ELR (cell line): Measurements from ENCODE around the gene EIF2AK3.
"Not testable (repeated sequence)": the region's sequence is repeated elsewhere in the genome, so short reads cannot be mapped to it uniquely, and the experiment has no call there.

ENCODE experiments used
- DNase-seq: peaks from one replicate; pipeline ENCODE4 v3.0.0-alpha.2; 2015; ENCODE audit warnings: low read depth

The EIF2AK3 gene

DNA sequence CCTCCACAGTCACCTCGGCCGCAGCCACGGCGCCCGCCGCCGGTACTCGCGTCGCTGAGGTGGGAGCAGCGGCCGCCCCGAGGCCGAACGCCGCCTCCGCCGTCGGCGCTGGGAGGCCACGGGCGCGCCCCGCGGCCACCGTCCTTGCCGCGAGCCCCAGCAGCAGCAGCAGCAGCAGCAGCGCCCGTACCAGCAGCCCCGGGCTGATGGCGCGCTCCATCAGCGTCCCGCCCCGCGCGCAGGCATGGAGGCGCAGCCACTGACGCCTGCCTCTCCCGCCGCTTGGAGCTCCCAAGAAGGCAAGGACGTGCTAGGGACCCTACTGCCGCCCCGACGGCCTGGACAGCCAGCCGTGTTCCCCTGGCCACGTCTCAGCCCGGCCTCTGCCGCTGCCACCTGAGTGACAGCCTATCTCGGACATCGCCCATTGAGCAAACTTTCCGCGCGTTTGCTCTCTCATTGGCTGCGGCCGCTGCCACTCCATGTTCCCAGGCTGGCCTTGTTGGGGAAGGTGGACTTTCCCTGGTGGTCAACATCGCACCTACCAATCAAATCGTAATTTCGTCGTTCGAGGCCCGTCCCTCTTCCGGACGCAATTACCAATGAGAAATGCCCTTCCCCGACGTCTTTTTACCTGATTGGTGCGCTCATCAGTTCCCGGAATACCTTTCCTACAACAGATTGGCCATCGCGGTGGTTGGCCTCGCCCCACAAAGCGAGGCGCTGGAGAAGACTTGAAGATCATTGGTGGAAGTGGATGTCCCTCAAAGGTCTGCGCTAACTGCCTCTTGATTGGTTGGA is at the start of gene EIF2AK3:
Gene EIF2AK3, minus strand, starts transcription at position 410 of the 801 bp plus-strand sequence. Its CDS starts 190 bp downstream, at position 220.
- peak; percentile 100 for DNase-seq

DNA sequence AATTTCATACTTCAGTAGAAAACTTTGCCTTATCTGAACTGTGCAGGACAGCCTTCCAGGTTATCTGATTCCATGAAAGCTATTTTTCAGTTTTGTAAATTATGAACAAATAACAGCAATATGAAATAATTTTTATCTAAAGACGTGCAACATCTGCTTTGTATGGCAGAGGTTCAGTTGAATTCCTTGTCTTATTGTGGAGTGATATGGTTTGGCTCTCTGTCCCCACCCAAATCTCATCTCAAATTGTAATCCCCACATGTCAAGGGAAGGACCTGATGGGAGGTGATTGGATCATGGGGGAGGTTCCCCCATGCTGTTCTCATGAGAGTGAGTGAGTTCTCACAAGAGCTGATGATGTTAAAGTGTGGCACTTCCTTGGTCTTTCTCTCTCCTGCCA is 46.1 kb upstream of the EIF2AK3 start:
- no peak for DNase-seq

DNA sequence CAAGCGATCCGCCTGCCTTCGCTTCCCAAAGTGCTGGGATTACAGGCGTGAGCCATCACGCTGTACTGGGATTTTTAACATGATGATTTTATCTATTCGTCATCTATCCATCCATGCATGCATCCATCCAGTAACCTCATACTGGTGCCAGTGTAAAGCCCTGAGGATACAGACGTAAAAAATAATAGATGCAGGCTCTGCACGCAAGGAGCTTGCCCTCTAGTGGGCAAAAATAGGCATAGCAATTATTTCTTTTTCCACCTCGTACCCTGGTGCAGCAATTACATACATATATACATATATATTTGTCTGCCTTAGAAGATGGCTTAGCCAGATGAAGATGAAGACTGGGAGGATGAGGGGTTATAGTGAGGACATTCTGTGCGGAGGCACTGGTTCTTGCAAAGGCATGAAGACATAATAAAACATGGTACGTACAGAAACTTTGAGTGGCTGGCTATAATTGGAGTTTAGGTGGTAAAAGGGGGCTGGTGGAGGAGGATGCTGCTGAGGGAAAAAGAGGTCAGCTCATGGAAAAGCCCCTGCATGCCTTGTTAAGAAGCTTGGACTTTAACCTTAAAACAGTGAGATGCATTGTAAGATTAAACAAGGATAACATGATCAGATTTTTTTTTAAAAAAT is 44.6 kb upstream of the EIF2AK3 start:
- DNase-seq: peak; percentile 79

DNA sequence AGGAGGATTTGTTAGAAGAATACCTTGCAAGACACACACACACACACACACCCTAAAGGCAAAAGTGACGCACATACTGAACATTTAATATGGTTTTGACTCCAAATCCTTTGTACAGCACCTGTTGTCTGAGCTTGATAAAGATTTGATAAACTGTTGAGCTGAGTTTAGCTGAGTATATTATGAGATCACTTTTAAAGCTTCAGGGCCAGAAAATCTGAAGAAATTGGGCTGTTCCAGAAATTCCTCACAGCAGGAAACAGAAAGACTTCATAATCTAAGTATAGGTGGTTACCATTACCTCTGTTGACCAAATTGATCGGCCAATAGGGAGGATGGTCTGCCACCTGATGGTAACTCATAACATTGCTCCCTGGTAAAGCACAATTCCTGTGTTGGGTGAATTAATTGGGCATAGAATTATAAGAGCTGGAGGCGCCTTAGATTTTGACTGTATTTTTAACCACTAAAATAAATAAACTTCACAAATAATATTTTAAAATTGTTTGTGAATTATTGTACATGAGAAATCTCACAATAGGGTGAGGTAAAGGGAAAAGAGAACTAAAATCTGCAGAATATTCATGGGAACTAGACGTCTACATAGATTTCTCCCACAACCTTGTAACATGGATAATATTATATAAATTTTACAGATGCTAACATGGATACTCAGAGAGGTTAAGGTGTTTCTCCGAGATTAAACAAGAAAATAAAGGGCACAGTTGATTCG is 42.4 kb upstream of the EIF2AK3 start:
- peak; percentile 63 for DNase-seq

DNA sequence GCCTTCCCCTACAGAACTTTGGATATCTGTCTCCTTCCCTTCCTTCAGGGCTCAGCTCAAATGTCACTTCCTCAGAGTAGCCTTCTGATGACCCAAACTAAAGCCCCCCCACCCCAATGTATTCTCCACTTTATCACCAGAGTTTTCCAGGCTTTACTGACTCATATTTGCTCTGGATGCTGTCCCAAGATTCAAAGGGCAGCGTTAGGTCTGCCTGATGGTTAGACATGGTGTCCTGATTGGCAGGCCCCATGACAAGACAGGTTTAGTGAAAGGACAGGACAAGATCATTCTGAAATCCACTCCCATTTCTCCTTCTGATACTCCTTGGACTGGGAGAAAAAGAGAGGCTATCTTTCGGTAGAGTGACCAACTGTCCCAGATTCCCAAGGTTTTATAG is 41.6 kb upstream of the EIF2AK3 start:
- no peak for DNase-seq

DNA sequence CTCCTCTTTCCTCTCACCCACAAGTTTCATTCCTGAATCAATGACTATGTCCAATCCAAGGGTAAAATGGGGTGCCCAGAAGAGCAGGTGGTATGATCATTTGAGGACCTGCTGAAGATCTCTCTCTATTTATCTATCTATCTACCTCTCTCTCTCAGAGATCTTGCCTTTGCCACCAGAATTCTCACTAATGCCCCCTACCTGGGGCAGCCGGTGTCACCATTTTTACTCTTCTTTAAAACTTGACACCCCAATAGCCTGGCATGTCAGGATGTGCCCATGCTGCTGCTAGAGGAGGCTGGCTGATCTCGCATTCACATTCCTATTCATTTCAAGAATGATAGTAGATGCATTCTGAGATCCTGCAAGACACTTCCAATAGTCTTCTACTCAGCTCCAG is 40.0 kb upstream of the EIF2AK3 start:
- DNase-seq: no peak

DNA sequence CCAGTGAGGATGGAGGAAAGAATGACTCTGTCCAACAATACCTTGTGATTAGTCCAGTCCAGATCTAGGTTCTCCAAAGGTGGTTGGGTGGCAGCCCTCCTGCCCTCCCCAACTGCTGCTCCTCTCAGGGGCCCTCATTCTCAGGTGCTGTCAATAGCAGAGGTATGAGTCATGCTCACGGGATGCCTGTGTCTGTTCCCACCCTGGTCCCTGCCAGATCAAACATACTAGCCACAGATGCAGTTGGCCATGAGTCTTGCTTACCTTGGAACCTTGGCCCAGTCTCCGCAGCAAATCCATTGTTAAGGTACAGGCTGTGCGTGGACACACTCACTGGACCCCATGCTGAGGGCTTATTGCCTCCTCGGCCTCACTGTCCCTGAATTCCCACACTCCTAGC is 39.3 kb upstream of the EIF2AK3 start:
- no peak for DNase-seq

DNA sequence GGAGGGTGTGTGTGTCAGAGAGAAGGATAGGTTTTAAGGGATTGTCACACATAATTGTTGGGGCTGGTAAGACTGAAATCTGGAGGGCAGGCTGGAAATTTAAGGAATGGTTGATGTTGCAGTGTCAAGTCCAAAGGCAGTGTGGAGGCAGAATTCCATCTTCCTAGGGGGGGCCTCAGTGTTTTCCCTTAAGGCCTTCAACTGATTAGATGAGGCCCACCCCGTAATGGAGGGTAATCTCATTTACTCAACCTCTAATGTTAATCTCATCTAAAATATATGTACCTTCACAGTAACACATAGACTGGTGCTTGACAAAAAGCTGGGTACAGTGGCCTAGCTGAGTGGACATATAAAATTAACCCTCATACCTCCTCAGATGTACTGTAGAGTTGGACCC is 33.4 kb upstream of the EIF2AK3 start:
- DNase-seq: no peak

DNA sequence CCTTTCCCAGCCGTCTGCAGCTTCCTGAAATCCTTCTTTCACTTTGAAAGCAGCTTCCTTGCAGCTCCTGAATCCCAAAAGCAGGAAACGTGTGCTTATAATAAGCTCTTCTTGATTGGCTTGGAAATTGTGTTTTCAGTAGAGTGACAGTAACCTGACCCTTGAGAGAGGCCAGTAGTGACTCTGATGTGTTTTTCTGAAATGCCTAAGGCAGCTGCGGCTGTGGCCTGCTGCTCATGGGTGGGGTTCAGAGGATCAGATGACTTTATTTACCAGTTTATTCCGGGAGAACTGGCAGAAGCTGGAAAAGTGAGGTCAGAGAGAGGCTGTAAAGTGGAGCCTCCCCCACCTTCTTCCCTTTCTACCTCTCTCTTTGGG is 32.3 kb upstream of the EIF2AK3 start:
- peak; percentile 60 for DNase-seq

DNA sequence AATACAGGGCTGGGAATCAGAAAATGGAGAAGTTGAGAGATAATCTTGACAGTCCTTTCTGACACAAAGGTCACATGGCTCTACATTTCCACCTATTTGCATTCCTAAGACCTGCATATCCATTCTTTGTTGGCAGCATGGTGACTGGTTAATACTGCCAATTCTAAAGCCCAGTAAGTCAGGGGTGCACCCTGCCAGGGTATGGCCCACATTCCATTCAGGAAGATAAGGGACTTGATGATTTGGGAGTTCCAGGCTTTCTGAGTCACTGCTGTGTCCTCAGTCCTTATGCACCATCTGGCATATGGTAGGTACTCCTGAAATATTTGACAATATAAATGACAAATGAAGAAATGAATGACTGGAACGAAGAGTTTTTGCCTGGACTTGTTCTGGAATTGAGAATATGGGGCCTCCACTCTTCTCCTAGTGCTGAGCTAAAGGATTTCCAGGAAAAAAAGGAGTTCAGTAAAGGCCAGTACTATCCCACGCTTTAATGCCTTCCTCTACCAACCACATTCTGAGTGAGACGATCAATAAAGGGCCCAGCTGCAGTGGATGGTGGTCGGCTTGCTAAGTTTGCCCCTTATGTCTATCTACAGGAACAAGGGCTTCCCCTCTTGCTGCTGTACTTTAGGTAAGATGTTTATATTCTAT is 31.7 kb upstream of the EIF2AK3 start:
- DNase-seq: peak; percentile 20

DNA sequence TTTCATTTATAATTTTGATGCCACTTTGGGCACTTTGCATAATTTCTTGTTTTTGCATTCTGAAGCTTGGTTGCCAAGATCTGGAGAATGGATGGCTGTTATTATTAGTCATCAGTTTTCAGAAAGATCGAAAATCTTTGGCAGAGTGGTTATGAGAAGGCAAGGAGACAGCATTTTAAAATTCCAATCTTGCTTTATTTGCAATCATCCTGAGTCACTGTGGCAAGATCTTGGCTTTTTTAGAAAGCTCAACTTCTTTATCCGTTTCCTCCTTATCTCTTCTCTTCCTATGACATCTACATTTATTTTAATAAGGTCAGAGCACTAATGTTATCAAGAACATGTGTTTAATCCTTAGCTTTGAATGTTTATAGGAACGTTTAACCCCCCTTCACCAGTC is 31.1 kb upstream of the EIF2AK3 start:
- peak; percentile 82 for DNase-seq

DNA sequence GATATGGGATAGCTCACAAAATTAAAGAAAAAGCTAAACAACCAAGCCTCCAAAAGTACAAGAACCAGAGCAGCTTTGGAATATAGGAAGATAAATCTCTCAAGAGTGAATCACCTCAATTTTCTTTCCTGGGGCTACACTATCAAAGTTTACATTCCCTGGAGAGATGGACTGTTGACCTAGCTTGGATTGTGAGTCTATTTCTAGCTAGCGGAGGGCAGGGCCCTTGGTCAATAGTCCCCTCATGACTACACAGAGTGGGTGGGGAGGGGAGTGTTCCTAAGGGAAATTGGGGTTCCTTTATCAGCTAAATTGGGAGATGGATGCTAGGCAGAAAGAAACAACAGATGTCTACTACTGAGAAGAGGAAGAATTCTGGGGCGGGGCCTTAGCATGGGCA is 29.9 kb upstream of the EIF2AK3 start:
- DNase-seq: peak; percentile 61

DNA sequence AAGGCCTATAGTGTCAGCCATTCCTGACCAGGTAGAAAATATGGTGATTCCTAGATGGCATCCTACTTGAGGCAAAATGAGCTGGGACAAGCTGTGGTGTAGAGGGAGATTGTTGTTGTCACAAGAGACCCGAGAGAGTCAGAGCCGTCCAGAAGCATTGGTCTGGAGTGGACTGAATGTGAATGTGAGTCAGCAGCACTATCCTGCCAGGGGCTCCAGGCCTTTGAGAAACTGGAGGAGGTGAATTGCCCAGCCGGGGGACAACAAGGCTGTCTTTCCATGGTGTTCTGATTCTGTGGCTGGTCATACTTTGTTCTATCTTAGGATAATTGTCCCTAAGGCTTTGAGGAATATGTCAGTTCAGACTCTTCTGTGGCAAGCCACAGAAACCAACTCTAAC is 29.4 kb upstream of the EIF2AK3 start:
- DNase-seq: peak; percentile 62

DNA sequence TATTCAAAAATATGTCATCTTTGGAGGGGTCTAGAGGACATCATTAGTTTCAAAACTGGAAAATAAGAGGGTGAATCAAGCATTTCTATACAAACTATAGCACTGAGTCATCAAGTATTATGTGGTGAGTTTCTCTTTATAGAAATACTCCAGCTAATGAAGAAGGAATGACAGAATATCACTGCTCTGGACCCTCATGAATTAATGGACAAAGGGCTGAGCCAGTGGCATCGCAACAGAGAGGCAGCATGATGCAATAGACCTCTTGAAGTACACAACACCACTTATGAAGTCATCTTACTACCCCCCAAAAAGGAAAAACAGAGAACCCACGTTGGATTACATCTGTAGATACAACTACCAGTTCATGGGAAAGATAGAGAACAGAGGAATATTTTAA is 27.4 kb upstream of the EIF2AK3 start:
- peak; percentile 78 for DNase-seq

DNA sequence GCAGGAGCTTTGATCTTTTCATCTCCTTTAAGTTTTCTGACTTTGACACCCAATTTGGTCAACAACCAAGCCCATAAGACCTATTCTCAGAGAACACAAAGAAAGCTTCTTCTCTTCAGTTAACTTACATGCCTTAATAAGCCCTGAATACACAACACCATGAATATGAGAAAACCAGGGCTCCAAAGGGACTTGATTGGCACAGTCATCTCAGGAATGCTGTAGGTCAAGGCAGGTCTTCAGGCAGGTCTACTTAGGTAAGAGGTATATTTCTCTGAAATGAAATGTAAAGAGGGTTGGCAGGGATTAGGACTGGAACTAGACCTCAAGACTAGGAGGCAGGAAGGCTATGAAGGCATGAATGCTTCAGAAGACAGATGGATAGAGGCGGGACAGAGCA is 24.4 kb upstream of the EIF2AK3 start:
- DNase-seq: no peak

DNA sequence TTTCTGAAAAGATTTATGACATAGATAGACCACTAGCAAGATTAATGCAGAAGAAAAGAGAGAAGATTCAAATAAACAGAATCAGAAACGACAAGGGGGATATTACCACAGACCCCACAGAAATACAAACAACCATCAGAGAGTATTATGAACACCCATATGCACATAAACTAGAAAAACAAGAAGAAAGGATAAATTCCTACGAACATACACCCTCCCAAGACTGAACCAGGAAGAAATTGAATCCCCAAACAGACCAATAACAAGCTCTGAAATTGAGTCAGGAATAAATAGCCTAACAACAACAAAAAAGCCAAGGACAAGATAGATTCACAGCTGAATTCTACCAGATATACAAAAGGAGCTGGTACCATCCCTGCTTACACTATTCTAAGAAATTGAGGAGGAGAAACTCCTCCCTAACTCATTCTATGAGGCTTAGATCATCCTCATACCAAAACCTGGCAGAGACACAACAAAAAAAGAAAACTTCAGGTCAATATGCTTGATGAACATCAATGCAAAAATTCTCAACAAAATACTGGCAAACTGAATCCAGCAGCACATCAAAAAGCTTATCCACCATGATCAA is 18.1 kb upstream of the EIF2AK3 start:
- not testable (repeated sequence) for DNase-seq

DNA sequence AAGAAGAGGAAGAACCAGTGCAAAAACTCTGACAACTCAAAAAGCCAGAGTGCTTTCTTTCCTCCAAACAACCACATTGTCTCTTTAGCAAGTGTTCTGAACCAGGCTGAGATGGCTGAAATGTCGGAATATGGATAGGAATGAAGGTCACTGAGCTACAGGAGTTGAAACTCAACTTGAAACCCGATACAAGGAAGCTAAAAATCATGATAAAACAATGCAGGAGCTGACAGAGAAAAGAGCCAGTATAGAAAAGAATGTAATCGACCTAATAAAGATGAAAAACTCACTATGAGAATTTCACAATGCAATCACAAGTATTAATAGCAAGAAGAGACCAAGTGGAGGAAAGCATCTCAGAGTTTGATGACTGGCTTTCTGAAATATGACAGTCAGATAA is 15.0 kb upstream of the EIF2AK3 start:
- DNase-seq: no peak

DNA sequence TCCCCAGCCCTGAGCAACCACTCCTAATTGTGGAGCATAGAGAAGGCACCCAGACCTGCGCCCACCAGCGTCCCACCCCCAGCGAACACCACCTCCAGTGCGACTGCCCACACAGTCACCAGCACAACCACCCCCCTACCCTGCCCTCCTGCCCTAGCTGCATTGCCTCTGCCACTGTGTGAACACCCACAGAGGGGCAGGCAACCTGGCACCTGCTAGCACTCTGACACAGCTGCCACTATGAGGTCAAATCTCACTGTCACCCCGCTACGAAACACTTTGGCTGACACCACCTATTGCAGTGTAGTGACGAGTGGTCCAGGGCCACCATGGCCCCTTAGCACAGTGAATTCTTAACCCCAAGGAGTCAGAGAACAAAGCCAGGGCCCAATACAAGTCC is 14.1 kb upstream of the EIF2AK3 start:
- DNase-seq: no peak

DNA sequence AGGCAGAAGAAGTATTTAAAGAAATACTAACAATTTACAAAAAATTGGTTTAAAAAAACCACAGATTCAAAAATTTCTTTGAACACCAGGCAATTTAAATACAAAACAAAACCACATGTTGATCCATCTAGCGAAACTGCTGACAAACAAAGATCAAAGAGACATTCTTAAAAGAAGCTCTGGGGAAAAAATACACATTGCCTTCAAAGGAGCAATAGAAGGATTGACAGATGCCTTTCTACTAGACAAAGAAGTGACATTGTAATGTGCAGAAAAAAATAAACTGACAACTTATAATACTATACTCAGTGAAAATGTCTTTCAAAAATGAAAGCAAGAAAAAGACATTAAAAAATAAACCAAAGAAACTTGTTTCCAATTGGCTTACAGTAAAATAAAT is 12.6 kb upstream of the EIF2AK3 start:
- DNase-seq: no peak

DNA sequence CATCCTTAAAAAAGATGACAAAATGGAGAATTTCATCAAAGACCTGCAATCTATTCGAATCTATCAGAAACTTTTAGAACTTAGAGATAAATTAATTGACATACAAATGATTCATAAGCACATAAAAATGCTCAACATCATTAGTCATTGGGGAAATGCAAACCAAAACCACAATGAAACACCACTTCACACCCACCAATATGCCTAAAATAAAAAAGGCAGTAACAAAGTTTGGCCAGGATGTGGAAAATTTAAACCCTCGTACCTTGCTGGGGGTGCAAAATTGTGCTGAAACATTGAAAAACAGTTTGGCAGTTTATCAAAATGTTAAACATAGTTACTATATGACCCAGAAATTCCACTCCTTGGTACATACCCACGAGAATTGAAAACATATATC is 11.5 kb upstream of the EIF2AK3 start:
- DNase-seq: peak; percentile 66

DNA sequence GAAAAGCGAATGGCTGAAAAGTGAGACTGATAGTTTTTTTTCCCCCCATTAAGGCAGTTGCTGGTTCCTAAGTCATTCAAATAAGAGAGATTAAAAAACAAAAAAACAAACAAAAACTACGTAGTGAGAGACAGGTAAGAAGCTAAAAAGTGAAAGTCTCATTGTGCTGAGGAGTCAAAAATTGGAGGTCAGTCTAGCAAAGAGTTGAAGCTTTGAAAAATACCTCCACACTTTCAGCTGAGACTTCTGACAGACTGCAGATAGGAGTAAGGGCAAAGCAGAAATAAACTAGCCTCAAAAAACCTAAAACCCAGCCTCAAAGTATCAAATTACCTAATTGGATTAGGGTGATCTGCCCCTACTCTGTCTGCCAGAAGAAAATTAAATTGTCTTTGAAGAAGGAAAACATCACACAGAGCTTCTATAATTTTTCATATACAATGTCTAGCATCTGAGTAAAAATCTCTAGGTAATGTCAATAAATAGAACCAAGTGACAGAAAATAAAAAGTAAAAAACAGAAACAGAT is 10.9 kb upstream of the EIF2AK3 start:
- DNase-seq: no peak

DNA sequence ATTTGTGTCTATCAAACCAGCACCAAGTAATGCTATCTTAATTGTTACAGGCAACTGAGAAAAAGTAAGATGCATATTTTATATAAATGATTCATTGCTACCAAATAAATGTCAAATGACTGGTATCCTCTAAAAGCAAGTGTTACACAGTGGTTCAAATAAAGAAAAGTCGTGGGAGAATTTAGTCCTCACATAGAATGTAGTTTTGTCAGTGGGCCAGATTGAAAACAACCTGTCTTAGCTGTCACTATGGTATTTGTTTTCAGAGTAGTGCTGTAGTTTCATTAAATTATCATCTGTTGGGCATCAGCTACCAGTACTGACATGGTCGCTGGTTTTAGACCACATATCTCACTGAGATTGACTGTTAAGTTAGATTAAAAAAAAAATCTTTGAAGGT is 10.2 kb upstream of the EIF2AK3 start:
- DNase-seq: no peak
